Glutamatergic neuron (in vitro differentiated cells): ENCODE results near the gene RFXANK. TPM values are rescaled to one million over a fixed set of nuclear protein-coding genes. Genes with fewer than 3 reads are reported as not detected.

Experiments
- DNase-seq: peaks from one replicate; pipeline ENCODE4 v3.0.0; 2022
- H3K27ac Mint-ChIP-seq: one replicate; pipeline ENCODE4 v1.8.0; 2020; ENCODE audit warnings: mild to moderate bottlenecking, mixed read lengths, inconsistent platforms; ENCODE audit not compliant: unreplicated experiment
- H3K27me3 Mint-ChIP-seq: one replicate; pipeline ENCODE4 v1.8.0; 2020; ENCODE audit warnings: mild to moderate bottlenecking, moderate library complexity, mixed read lengths, inconsistent platforms; ENCODE audit not compliant: unreplicated experiment
- H3K36me3 Mint-ChIP-seq: one replicate; pipeline ENCODE4 v1.8.0; 2020; ENCODE audit warnings: mild to moderate bottlenecking, mixed read lengths, inconsistent platforms; ENCODE audit not compliant: unreplicated experiment
- H3K4me1 Mint-ChIP-seq: one replicate; pipeline ENCODE4 v1.8.0; 2020; ENCODE audit warnings: mild to moderate bottlenecking, low read depth, mixed read lengths, inconsistent platforms; ENCODE audit not compliant: unreplicated experiment
- H3K4me3 Mint-ChIP-seq: one replicate; pipeline ENCODE4 v1.8.0; 2020; ENCODE audit warnings: mild to moderate bottlenecking, mixed read lengths, inconsistent platforms; ENCODE audit not compliant: unreplicated experiment
- H3K9me3 Mint-ChIP-seq: one replicate; pipeline ENCODE4 v1.8.0; 2020; ENCODE audit warnings: mild to moderate bottlenecking, moderate library complexity, mixed read lengths, inconsistent platforms; ENCODE audit not compliant: unreplicated experiment
- CTCF ChIP-seq: fragments of 200-600 bp; sonication (generic); IDR thresholded peaks from one replicate; pipeline ENCODE4 v1.5.0; 2021; ENCODE audit not compliant: partially characterized antibody, unreplicated experiment
- total RNA-seq: library from RNA; stranded (reverse); fragmentation: NEBNext Ultra II Directional; extraction: Animal tissue kit (Norgen Biotek cat#: 25700); gene quantifications from one replicate; pipeline ENCODE4 v1.2.1, GENCODE V29; 2021; ENCODE audit not compliant: unreplicated experiment

Gene RFXANK
- total RNA-seq, 1 donor from 2014 or later: 73.5 TPM

DNA sequence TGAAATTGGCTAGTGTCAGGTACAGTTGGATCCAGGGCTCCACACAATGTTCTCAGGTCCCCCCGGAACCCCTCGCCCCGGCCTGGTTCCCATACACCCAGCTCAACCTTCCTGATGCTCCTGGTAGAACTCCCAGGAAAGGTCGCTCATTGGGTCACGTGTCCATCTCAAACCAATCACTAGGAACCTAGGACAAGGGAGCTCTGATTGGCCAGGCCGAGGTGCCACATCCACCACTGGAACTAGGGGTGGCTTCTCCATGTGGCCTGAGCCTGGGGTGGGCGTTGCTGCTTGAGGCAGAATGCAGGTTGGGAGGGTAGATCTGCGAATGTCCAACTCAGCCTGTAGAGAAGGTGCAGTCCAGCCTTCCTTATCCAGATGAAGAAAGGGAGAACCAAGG, 15.1 kb upstream of the RFXANK start:
- H3K36me3 Mint-ChIP-seq: peaks cover 8% of the 10 kb centered on the region
- DNase-seq: no peak
- TF ChIP-seq CTCF: no peak
- H3K9me3 Mint-ChIP-seq: peaks cover 7% of the 10 kb centered on the region
- H3K4me3 Mint-ChIP-seq: no peak overlapping the region
- H3K27ac Mint-ChIP-seq: no peak overlapping the region
- peaks cover 2% of the 10 kb centered on the region for H3K27me3 Mint-ChIP-seq
- no peaks in the 10 kb centered on the region for H3K4me1 Mint-ChIP-seq

- no peak overlapping the region for H3K4me3 Mint-ChIP-seq
- DNase-seq: no peak
- no peak overlapping the region for H3K27ac Mint-ChIP-seq
- H3K27me3 Mint-ChIP-seq: peaks cover 5% of the 10 kb centered on the region
- no peaks in the 10 kb centered on the region for H3K4me1 Mint-ChIP-seq
- H3K36me3 Mint-ChIP-seq: peaks cover 11% of the 10 kb centered on the region
- no peak for TF ChIP-seq CTCF
- H3K9me3 Mint-ChIP-seq: peaks cover 4% of the 10 kb centered on the region
These were observed 12.3 kb upstream of the RFXANK start for GRCh38 chr19:19179548-19180441.

DNA sequence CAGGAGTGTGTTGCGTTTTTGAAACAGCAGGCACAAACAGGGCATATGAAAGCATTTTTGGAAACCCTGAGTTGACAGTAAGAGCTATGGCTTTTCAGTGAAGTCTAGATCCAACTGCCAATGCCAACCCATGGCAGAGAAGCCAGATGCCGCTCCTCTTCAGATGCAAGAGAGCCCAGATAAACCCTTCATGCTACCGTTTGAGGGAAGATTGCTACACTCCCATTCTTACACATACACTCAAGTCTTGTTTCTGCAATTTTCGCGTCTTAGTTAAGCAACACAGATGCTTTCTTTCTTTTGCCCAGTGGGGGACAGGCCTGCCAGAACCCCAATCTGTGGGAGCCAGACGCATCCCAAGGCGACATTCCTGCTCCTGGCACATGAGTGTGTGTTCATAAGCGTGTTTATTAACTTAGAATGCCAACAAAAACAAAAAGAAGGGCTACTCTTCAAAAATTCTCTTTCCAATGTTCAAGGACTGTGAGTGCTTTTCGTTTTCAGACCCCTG, 10.5 kb upstream of the RFXANK start:
- H3K4me3 Mint-ChIP-seq: no peak overlapping the region
- DNase-seq: no peak
- no peaks in the 10 kb centered on the region for H3K4me1 Mint-ChIP-seq
- H3K9me3 Mint-ChIP-seq: peaks cover 2% of the 10 kb centered on the region
- H3K27me3 Mint-ChIP-seq: peaks cover 7% of the 10 kb centered on the region
- TF ChIP-seq CTCF: no peak
- peaks cover 14% of the 10 kb centered on the region for H3K36me3 Mint-ChIP-seq
- no peak overlapping the region for H3K27ac Mint-ChIP-seq

DNA sequence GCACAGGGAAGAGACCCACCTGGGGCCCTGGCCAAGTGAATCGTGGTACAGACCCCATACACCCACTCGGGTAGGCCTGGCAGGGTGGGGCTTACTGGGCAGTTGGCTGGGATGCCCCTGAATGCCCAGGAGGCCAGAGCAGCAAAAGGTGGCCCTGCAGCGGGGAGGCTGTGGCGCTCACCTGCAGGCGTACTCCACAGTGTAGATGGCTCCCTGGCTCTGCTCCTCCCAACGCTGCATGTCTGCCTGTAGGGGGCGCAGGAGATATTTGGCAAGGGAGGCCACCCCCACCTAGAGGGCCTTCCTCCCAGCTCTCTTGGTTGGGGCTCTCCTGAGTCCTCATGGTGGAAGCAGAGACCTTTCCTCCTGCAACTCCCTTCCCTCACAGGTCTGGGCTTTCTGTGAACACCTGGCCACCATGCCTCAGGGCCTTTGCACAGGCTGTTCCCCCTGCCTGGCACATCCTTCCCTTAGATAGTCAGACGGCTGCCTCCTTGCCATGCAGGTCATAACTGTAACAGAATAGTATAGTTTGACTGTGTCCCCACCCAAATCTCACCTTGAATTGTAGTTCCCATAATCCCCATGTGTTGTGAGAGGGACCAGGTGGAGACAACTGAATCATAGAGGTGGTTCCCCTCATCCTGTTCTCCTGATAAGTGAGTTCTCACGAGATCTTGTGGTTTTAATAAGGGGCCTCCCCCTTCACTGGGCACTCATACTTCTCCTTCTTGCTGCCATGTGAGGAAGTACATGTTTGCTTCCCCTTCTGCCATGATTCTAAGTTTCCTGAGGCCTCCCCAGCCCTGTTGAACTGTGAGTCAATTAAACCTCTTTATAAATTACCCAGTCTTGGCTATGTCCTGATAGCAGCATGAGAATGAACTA, 6.0 kb upstream of the RFXANK start:
- Mint-ChIP-seq H3K36me3 (peaks cover 15% of the 10 kb centered on the region), H3K4me1 (no peaks in the 10 kb centered on the region), H3K27me3 (peaks cover 8% of the 10 kb centered on the region), H3K27ac (peak overlapping the region; percentile 23), H3K9me3 (peaks cover 3% of the 10 kb centered on the region), H3K4me3 (peak overlapping the region; percentile 15)
- peak; percentile 62 for DNase-seq
- peak; percentile 70 for TF ChIP-seq CTCF
